HCT116 (cell line): ENCODE measurements around the gene GON4L.
A peak's percentile ranks its signal among the peaks of the same experiment; 100 is the strongest.
"Not testable (repeated sequence)": the region's sequence is repeated elsewhere in the genome, so short reads cannot be mapped to it uniquely, and the experiment has no call there.

Experiments used
- CBX3 ChIP-seq: IDR thresholded peaks from 2 replicates; pipeline ENCODE4 v1.6.1; 2012; ENCODE audit warnings: low read depth
- CTCF ChIP-seq, 3 experiments: fragments of 200-600 bp in 1 of 3; sonication (generic) in 1 of 3; IDR thresholded peaks in 2 of 3; conservative IDR thresholded peaks in 1 of 3; 2 replicates each; pipeline ENCODE4 v1.5.1; 2012 to 2017; ENCODE audit warnings: low read depth in 2 of 3, low read length in 2 of 3, antibody characterized with exemption in 1 of 3, borderline replicate concordance in 1 of 3, control low read depth in 1 of 3, mild to moderate bottlenecking in 1 of 3, mixed read lengths in 1 of 3, mixed run types in 1 of 3, moderate library complexity in 1 of 3; ENCODE audit not compliant: insufficient read depth in 1 of 3
- EZH2 ChIP-seq: fragments of 200-600 bp; sonication (generic); IDR thresholded peaks from 2 replicates; pipeline ENCODE4 v1.6.1; 2017; ENCODE audit warnings: antibody characterized with exemption, mixed run types
- EZH2phosphoT487 ChIP-seq: fragments of 200-600 bp; IDR thresholded peaks from 2 replicates; pipeline ENCODE4 v1.6.1; 2018; ENCODE audit warnings: antibody characterized with exemption, borderline replicate concordance
- MAX ChIP-seq: IDR thresholded peaks from 2 replicates; pipeline ENCODE4 v1.6.1; 2012
- POLR2AphosphoS5 ChIP-seq: IDR thresholded peaks from 2 replicates; pipeline ENCODE4 v1.6.1; 2011; ENCODE audit warnings: mild to moderate bottlenecking, low read depth, low read length, moderate library complexity
- RAD21 ChIP-seq: IDR thresholded peaks from 2 replicates; pipeline ENCODE4 v1.6.1; 2012; ENCODE audit warnings: low read depth, mild to moderate bottlenecking
- REST ChIP-seq: IDR thresholded peaks from 2 replicates; pipeline ENCODE4 v1.6.1; 2012; ENCODE audit warnings: low read depth
- SRF ChIP-seq: IDR thresholded peaks from 2 replicates; pipeline ENCODE4 v1.6.1; 2012; ENCODE audit warnings: low read depth
- TCF7L2 ChIP-seq: IDR thresholded peaks from 2 replicates; pipeline ENCODE4 v1.7.0; 2011; ENCODE audit warnings: borderline replicate concordance, inconsistent platforms; ENCODE audit not compliant: insufficient read depth, insufficient read length; ENCODE audit errors: extremely low read depth
- ZBTB33 ChIP-seq: IDR thresholded peaks from 2 replicates; pipeline ENCODE4 v1.6.1; 2011; ENCODE audit warnings: mild to moderate bottlenecking, low read length, moderate library complexity; ENCODE audit not compliant: insufficient replicate concordance; ENCODE audit errors: extremely low read depth
- ZFX ChIP-seq: fragments of 450-650 bp; IDR thresholded peaks from 2 replicates; pipeline ENCODE4 v1.6.1; 2017

- TF ChIP-seq CTCF (IDR thresholded peaks at IDR 0.05 in 2 of 3, conservative IDR thresholded peaks at IDR 0.05 in 1 of 3; ENCODE audit: borderline replicate concordance in 1 of 3, insufficient read depth in 1 of 3, low read depth in 2 of 3, low read length in 2 of 3); EZH2phosphoT487; EZH2; SRF; RAD21; TCF7L2; REST; ZBTB33; ZFX; CBX3: not testable (repeated sequence)
- TF ChIP-seq MAX (peak; percentile 92), POLR2AphosphoS5 (peak; percentile 82)
Observed at GRCh38 chr1:155745284-155746228, 111.5 kb downstream of the GON4L start.
